Loucy (cell line): ENCODE results near the gene SFTA2.

Source experiments
- H2AFZ ChIP-seq: fragments of 200-600 bp; sonication (generic); 2 replicates; pipeline ENCODE4 v1.6.0; 2016; ENCODE audit warnings: antibody characterized with exemption, mild to moderate bottlenecking, low read length, moderate library complexity
- H3F3A ChIP-seq: fragments of 200-600 bp; 2 replicates; pipeline ENCODE4 v1.6.0; 2016; ENCODE audit warnings: antibody characterized with exemption, low read depth, mild to moderate bottlenecking
- H3K27me3 ChIP-seq: fragments of 200-600 bp; sonication (generic); 2 replicates; pipeline ENCODE4 v1.6.1; 2014; ENCODE audit warnings: low read length, mild to moderate bottlenecking; ENCODE audit not compliant: insufficient read depth, poor library complexity, severe bottlenecking
- H3K36me3 ChIP-seq: fragments of 200-600 bp; sonication (generic); 2 replicates; pipeline ENCODE4 v1.6.1; 2016; ENCODE audit warnings: low read length; ENCODE audit not compliant: insufficient read depth
- H3K4me1 ChIP-seq: fragments of 200-600 bp; sonication (generic); 2 replicates; pipeline ENCODE4 v1.5.1; 2014; ENCODE audit warnings: low read length, mild to moderate bottlenecking; ENCODE audit not compliant: insufficient read depth, poor library complexity, severe bottlenecking
- H3K4me2 ChIP-seq: fragments of 200-600 bp; sonication (generic); 2 replicates; pipeline ENCODE4 v1.6.0; 2014; ENCODE audit warnings: antibody characterized with exemption, low read length, low read depth, mild to moderate bottlenecking; ENCODE audit not compliant: poor library complexity, severe bottlenecking
- H3K4me3 ChIP-seq: fragments of 200-600 bp; sonication (generic); 2 replicates; pipeline ENCODE4 v1.5.1; 2014; ENCODE audit warnings: low read length, mild to moderate bottlenecking, mixed read lengths; ENCODE audit not compliant: poor library complexity, severe bottlenecking
- H3K79me2 ChIP-seq: fragments of 200-600 bp; sonication (generic); 2 replicates; pipeline ENCODE4 v1.6.1; 2014; ENCODE audit warnings: low read length; ENCODE audit not compliant: insufficient read depth
- H3K9ac ChIP-seq: fragments of 200-600 bp; sonication (generic); 2 replicates; pipeline ENCODE4 v1.6.0; 2014; ENCODE audit warnings: mild to moderate bottlenecking, low read depth, low read length, moderate library complexity; ENCODE audit not compliant: poor library complexity, severe bottlenecking
- H3K9me2 ChIP-seq: fragments of 200-600 bp; sonication (generic); replicated peaks from 2 replicates; pipeline ENCODE4 v1.6.1; 2016; ENCODE audit warnings: low read depth, low read length, mixed read lengths
- H3K9me3 ChIP-seq: fragments of 200-600 bp; sonication (generic); 2 replicates; pipeline ENCODE4 v1.6.1; 2014; ENCODE audit warnings: mild to moderate bottlenecking, antibody characterized with exemption, low read length, low read depth; ENCODE audit not compliant: insufficient read depth
- H4K20me1 ChIP-seq: fragments of 200-600 bp; sonication (generic); 2 replicates; pipeline ENCODE4 v1.6.0; 2014; ENCODE audit warnings: antibody characterized with exemption, low read length, mild to moderate bottlenecking; ENCODE audit not compliant: insufficient read depth, poor library complexity, severe bottlenecking
- EZH2phosphoT487 ChIP-seq: fragments of 200-600 bp; IDR thresholded peaks from 2 replicates; pipeline ENCODE4 v1.6.1; 2018; ENCODE audit warnings: antibody characterized with exemption, mild to moderate bottlenecking, moderate library complexity, borderline replicate concordance
- TF ChIP-seq, protein P1 (sequence below): fragments of 200-600 bp; sonication (generic); conservative IDR thresholded peaks from 2 replicates; pipeline ENCODE4 v1.5.1; 2014; ENCODE audit warnings: mild to moderate bottlenecking, antibody characterized with exemption, low read length

Gene SFTA2

DNA sequence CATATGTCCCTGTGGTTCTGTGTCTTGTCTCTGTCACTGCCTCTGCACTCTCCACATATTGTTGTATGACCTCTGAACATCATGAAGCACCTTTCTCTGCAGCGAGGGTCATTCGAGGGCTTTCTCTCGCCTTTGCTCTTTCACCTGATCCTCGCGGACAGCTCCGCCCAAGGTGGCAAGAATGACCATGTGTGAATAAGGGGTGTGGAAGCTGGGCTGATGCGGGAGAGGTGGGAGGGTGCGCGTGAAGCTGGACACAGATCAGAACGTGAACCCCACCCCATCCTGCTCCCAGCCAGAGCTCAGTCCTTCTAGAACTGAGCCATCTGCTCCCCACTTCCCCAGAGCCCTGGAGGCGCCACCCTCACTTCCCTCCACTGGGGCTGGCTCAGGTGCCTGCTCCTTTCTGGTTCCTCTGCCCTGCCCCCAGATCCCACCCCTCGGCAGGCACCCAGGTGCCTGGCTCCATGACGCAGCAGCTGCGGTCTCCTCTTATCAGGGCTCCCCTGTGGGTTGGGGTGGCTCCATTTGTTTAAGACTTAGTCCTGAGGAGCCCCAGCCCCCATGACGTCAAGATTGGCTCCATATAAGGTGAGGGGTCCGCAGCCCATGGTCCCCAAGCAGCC is 8.5 kb upstream of the SFTA2 start, which contains the start of gene MUCL3:
MUCL3 (plus strand) TSS at position 613 of the 626 bp plus-strand sequence. CDS start 27 bp downstream, outside the sequence.
- Histone ChIP-seq H3K9me3 (no peaks in the 10 kb centered on the region), H3K27me3 (no peaks in the 10 kb centered on the region), H3F3A (no peaks in the 10 kb centered on the region), H3K36me3 (no peaks in the 10 kb centered on the region), H2AFZ (no peak within 1 kb of the TSS), H3K9ac (no peak within 1 kb of the TSS), H4K20me1 (no peaks in the 10 kb centered on the region), H3K79me2 (no peaks in the 10 kb centered on the region), H3K4me3 (no peak within 1 kb of the TSS), H3K4me1 (no peaks in the 10 kb centered on the region), H3K4me2 (no peak within 1 kb of the TSS), H3K9me2 (no peaks in the 10 kb centered on the region)
- TF ChIP-seq EZH2phosphoT487, result no peak
- TF ChIP-seq, protein P1, sequence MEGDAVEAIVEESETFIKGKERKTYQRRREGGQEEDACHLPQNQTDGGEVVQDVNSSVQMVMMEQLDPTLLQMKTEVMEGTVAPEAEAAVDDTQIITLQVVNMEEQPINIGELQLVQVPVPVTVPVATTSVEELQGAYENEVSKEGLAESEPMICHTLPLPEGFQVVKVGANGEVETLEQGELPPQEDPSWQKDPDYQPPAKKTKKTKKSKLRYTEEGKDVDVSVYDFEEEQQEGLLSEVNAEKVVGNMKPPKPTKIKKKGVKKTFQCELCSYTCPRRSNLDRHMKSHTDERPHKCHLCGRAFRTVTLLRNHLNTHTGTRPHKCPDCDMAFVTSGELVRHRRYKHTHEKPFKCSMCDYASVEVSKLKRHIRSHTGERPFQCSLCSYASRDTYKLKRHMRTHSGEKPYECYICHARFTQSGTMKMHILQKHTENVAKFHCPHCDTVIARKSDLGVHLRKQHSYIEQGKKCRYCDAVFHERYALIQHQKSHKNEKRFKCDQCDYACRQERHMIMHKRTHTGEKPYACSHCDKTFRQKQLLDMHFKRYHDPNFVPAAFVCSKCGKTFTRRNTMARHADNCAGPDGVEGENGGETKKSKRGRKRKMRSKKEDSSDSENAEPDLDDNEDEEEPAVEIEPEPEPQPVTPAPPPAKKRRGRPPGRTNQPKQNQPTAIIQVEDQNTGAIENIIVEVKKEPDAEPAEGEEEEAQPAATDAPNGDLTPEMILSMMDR, result no peak

DNA sequence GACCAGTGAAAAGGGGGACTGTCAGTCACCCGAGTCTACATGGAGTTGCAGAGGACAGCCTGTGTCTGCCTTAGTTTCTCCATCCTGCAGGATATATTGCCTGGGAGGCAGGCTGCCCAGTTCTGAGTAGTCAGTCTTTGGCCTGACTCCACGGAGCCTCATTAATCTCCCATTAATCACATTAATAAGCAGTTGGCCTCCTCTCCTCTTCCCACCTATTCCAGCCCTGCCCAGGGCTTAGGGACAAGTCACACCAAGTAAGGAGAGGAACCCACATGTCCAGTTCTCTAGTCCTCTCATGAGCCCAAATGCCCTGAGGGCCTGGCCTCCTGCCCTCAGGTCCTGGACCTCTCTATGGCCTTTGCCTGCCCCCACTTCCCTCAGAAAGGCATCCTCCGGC is 7.5 kb upstream of the SFTA2 start:
- Histone ChIP-seq H3K4me2 (no peak overlapping the region), H3K9me3 (no peaks in the 10 kb centered on the region), H3K9me2 (no peaks in the 10 kb centered on the region), H3K27me3 (no peaks in the 10 kb centered on the region), H3K9ac (no peak overlapping the region), H3K79me2 (no peaks in the 10 kb centered on the region), H3F3A (no peaks in the 10 kb centered on the region), H3K36me3 (no peaks in the 10 kb centered on the region), H2AFZ (no peak overlapping the region), H3K4me1 (no peaks in the 10 kb centered on the region), H3K4me3 (no peak overlapping the region), H4K20me1 (no peaks in the 10 kb centered on the region)
- no peak for TF ChIP-seq EZH2phosphoT487
- TF ChIP-seq, protein P1, result no peak

DNA sequence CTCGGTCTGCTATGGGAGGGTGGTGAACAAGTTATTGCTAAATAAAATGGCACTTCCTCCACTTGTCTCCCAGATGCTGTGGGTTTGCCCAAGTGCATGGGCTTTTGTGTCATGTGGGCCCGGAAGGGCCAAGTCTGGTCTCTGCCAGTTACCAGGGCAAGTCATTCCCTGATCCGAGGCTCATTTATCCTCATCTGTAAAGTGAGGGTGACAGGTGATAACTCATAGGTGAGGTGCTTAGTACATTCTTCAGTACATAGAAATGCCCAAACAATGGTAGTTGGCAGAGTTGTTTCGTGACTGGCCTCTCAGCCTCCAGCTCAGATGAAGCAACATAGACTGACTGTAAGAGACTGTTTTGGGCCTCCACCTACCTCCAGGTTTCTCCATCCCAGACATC is 6.8 kb upstream of the SFTA2 start:
- Histone ChIP-seq H2AFZ (no peak overlapping the region), H3K9ac (no peak overlapping the region), H3K4me2 (no peak overlapping the region), H3K79me2 (no peaks in the 10 kb centered on the region), H4K20me1 (no peaks in the 10 kb centered on the region), H3K27me3 (no peaks in the 10 kb centered on the region), H3K9me2 (no peaks in the 10 kb centered on the region), H3K36me3 (no peaks in the 10 kb centered on the region), H3F3A (no peaks in the 10 kb centered on the region), H3K4me3 (no peak overlapping the region), H3K9me3 (no peaks in the 10 kb centered on the region), H3K4me1 (no peaks in the 10 kb centered on the region)
- TF ChIP-seq, protein P1, result no peak
- TF ChIP-seq EZH2phosphoT487, result no peak
